OCI-LY7 (cell line): ENCODE measurements around the gene NEK4. TPM values are rescaled to one million over a fixed set of nuclear protein-coding genes. Genes with fewer than 3 reads are reported as not detected.
A peak's percentile ranks its signal among the peaks of the same experiment; 100 is the strongest.

Experiments used
- BruUV-seq: library from RNA; stranded (reverse); fragments of 400-500 nt; replicated peaks from 2 replicates; lab custom pipeline; 2021; lab: Mats Ljungman, UMichigan
- CTCF ChIA-PET: fragments of 300-600 bp; sonication (Branson Sonifier 250); formaldehyde crosslinking; loops from one replicate; lab custom pipeline; 2022; ENCODE audit warnings: antibody characterized with exemption; ENCODE audit not compliant: unreplicated experiment; lab: Charles Lee
- POLR2A ChIA-PET: fragments of 300-600 bp; sonication (Branson Sonifier 250); formaldehyde crosslinking; loops from one replicate; lab custom pipeline; 2022; ENCODE audit warnings: antibody characterized with exemption; lab: Charles Lee
- DNase-seq: peaks from one replicate; pipeline ENCODE4 v3.0.0-alpha.2; 2015; ENCODE audit warnings: low spot score
- H2AFZ ChIP-seq: fragments of 200-600 bp; sonication (generic), shearing (Covaris generic); 2 replicates; pipeline ENCODE4 v1.6.1; 2014; ENCODE audit warnings: mild to moderate bottlenecking, antibody characterized with exemption, low read length, moderate library complexity
- H3K27ac ChIP-seq: fragments of 200-600 bp; sonication (generic); 2 replicates; pipeline ENCODE4 v1.5.1; 2014; ENCODE audit warnings: mixed run types, low read depth, mild to moderate bottlenecking, moderate library complexity, low read length, inconsistent platforms; ENCODE audit not compliant: poor library complexity, severe bottlenecking
- H3K36me3 ChIP-seq: fragments of 200-600 bp; sonication (generic); 2 replicates; pipeline ENCODE4 v1.6.1; 2014; ENCODE audit warnings: mild to moderate bottlenecking, antibody characterized with exemption, low read length, moderate library complexity, mixed read lengths; ENCODE audit not compliant: insufficient read depth
- H3K4me1 ChIP-seq: fragments of 200-600 bp; sonication (generic); 2 replicates; pipeline ENCODE4 v1.5.1; 2014; ENCODE audit warnings: mild to moderate bottlenecking, low read length; ENCODE audit not compliant: insufficient read depth, poor library complexity, severe bottlenecking
- H3K4me2 ChIP-seq: fragments of 200-600 bp; sonication (generic); 2 replicates; pipeline ENCODE4 v1.6.1; 2014; ENCODE audit warnings: mild to moderate bottlenecking, low read length
- H3K4me3 ChIP-seq: fragments of 200-600 bp; sonication (generic); 2 replicates; pipeline ENCODE4 v1.5.1; 2014; ENCODE audit warnings: mild to moderate bottlenecking, low read depth, low read length; ENCODE audit not compliant: poor library complexity, severe bottlenecking
- H3K79me2 ChIP-seq: fragments of 200-600 bp; sonication (generic); 2 replicates; pipeline ENCODE4 v1.6.1; 2016; ENCODE audit warnings: low read depth, mild to moderate bottlenecking, low read length, moderate library complexity, mixed read lengths; ENCODE audit not compliant: insufficient read depth
- H3K9me2 ChIP-seq: fragments of 200-600 bp; sonication (generic); 2 replicates; pipeline ENCODE4 v1.6.1; 2016; ENCODE audit warnings: mild to moderate bottlenecking, low read length, mixed read lengths; ENCODE audit not compliant: insufficient read depth
- H3K9me3 ChIP-seq: fragments of 200-600 bp; sonication (generic); 2 replicates; pipeline ENCODE4 v1.6.1; 2014; ENCODE audit warnings: mild to moderate bottlenecking, mixed run types, low read length, mixed read lengths
- H4K20me1 ChIP-seq: fragments of 200-600 bp; sonication (generic); 2 replicates; pipeline ENCODE4 v1.6.1; 2014; ENCODE audit warnings: mild to moderate bottlenecking, antibody characterized with exemption, low read length, moderate library complexity, mixed read lengths; ENCODE audit not compliant: insufficient read depth
- CTCF ChIP-seq: fragments of 200-600 bp; sonication (generic); conservative IDR thresholded peaks from 2 replicates; pipeline ENCODE4 v1.5.1; 2014; ENCODE audit warnings: mild to moderate bottlenecking, antibody characterized with exemption, low read length, moderate library complexity, mixed read lengths
- EZH2phosphoT487 ChIP-seq: fragments of 200-600 bp; sonication (generic); IDR thresholded peaks from 2 replicates; pipeline ENCODE4 v1.6.1; 2018; ENCODE audit warnings: low read depth, borderline replicate concordance, mild to moderate bottlenecking, mixed run types, antibody characterized with exemption, low read length, moderate library complexity, mixed read lengths
- intact Hi-C: fragments of 100-400 bp; cut with micrococcal nuclease; formaldehyde crosslinking; loops from one replicate; pipeline ENCODE4 v1.10.0; 2022; ENCODE audit not compliant: unreplicated experiment
- total RNA-seq, 2 experiments: library from RNA; depleted of rRNA in 1 of 2; stranded (reverse); fragments of >200 nt in 1 of 2; shearing (Covaris generic) in 1 of 2; gene quantifications; 2 replicates each; pipeline ENCODE4 v1.2.3, GENCODE V29; 2014 to 2022

The NEK4 gene
- total RNA-seq, 2 experiments from 2014 or later: 27.5 to 38.6 TPM

- Histone ChIP-seq H2AFZ (no peak overlapping the region), H3K4me1 (peaks cover 14% of the 10 kb centered on the region), H4K20me1 (peaks cover 30% of the 10 kb centered on the region), H3K4me2 (no peak overlapping the region), H3K9me2 (no peaks in the 10 kb centered on the region), H3K4me3 (no peak overlapping the region), H3K27ac (peak overlapping the region; percentile 34), H3K9me3 (no peaks in the 10 kb centered on the region), H3K79me2 (peaks cover 3% of the 10 kb centered on the region; the same call in 1 of the 2 replicates), H3K36me3 (peaks cover 61% of the 10 kb centered on the region)
- BruUV-seq: no TSS peak
- ChIA-PET POLR2A (interaction anchor here (1.0 kb wide), 2 partner anchors 10 kb away, joined by 6 to 9 read pairs; no protein-coding TSS in a partner anchor), CTCF (interaction anchor here (1.0 kb wide), 1 partner anchor 14 kb away, joined by 3 read pairs; no protein-coding TSS in a partner anchor)
- no peak for DNase-seq
- intact Hi-C loops: no loop called here
- TF ChIP-seq CTCF: no peak
- TF ChIP-seq EZH2phosphoT487: no peak
These were observed 73.1 kb downstream of the NEK4 start for GRCh38 chr3:52697632-52697965.

GRCh38 chr3:52696830-52697631, 73.7 kb downstream of the NEK4 start:
- no peaks in the 10 kb centered on the region for H3K9me2 ChIP-seq
- ChIA-PET CTCF (interaction anchor here (1.0 kb wide), 1 partner anchor 13 kb away, joined by 3 read pairs; no protein-coding TSS in a partner anchor), POLR2A (interaction anchor here (0.5 to 1.0 kb wide), 3 partner anchors 9 to 24 kb away, joined by 3 to 9 read pairs (median 6); no protein-coding TSS in a partner anchor)
- H3K79me2 ChIP-seq: peaks cover 6% of the 10 kb centered on the region; the same call in 1 of the 2 replicates
- no TSS peak for BruUV-seq
- H3K36me3 ChIP-seq: peaks cover 66% of the 10 kb centered on the region
- peaks cover 14% of the 10 kb centered on the region for H3K4me1 ChIP-seq
- H3K27ac ChIP-seq: peak overlapping the region; percentile 34
- no peak for DNase-seq
- intact Hi-C loops: no loop called here
- no peak overlapping the region for H3K4me3 ChIP-seq
- peaks cover 30% of the 10 kb centered on the region for H4K20me1 ChIP-seq
- TF ChIP-seq EZH2phosphoT487 (no peak), CTCF (no peak)
- no peak overlapping the region for H2AFZ ChIP-seq
- H3K9me3 ChIP-seq: no peaks in the 10 kb centered on the region
- H3K4me2 ChIP-seq: no peak overlapping the region
